Stimulated activated CD8-positive, alpha-beta memory T cell treated with anti-CD3 and anti-CD28 coated beads, Interleukin-7, amount 100 ng/mL, for 4 hours (primary cell): ENCODE results near the gene OXCT1.

Experiments
- DNase-seq, 2 donors: peaks; one replicate each; pipeline ENCODE4 v3.0.0-alpha.2; 2020; ENCODE audit warnings: low read depth in 2 of 2

OXCT1 gene

DNA sequence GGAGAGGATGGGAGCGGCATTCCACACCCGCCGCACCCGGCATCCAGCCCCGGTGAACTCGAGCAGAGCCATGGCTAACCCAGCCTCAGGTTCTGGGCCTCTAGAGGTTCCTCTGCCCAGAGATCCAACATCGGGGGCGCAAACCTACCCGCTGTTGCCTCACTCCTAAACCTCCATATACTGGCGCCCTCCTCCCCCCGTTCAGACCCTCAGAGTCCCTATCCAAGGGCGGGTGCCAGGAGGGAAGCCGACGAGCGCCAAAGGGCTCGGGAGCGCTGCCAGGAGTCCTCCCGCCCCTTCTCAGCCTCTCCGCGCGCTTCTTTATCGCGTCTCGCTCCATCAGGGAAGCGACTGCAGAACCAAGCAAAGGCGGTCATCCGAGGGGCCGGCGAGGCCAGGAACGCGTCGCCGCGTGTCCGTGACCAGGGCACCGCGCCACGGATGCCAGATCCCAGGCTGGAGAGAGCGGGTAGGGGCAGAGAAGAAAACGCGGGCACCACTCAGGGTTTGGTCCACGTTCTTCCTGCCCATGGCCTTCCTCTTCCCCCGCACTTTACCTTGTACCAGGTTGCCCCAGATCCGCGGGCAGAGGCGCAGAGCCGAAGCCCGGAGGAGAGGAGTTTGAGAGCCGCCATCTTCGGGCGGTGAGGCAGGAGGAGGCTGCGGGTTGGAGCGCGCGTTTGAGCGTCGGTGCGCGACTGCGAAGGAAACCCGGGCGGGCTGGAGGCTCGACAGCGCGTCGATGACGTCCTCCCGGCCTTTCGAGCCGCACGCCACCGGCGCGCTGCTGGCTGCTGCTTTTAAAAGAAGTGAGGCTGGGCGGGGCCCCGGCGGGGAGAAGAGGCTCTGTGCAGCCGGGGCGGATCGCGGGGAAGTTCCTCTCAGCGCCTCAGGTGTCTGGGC is at the start of gene OXCT1:
OXCT1 (minus strand) TSS at position 702 of the 903 bp plus-strand sequence; CDS start at position 635, 67 bp downstream.
- DNase-seq = peak; percentile 81 to 90

DNA sequence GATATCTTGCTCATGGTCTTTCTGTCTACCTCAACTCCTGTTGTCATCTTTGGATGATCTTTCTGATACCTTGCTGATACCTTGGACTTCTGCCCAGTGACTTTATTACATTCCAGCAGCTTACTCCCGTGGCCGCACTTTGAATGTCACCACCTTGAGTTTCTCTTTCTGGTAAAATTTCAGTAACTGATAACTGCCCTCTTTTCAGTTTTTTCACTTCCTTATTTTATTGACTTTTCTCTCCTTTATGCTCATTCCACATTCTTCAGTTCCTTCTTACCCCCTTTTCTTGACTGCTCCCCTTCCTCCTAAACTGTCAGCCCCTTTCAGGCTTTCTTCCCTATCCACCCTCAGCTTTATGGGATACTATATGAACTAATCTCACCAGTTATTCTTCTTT is 47.9 kb upstream of the OXCT1 start:
- DNase-seq = no peak

DNA sequence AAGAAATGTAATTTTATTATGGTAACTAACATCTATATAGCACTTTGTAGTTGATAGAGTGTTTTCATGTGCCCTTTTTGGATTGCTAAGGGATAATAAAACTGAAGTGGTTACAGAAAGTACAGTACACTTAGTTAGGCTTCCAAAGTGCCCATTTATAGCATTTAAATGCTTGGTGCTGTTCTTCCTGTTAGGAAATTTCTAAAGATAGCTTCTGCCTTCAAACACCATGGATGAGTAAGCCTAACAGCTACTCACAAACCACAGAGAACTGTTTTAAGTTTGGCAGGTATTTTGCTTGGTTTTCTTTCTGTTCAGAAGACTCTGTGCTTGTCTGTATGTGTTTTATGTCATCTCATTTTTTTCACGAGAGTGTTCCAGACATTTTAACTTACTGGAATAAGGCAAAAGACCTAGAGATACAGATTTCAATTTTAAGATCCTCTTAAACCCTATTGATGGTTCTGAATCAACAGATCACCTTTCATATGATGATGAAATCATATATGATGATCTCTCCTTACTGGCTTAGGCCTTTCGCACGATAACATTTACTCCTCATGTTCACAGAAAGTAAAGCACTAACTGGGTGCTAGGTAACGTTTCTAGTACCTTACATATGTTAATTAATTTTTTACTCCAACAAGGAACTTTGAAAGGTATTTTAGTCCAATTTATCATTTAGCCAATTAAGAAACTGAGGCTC is 38.3 kb upstream of the OXCT1 start:
- no peak for DNase-seq

DNA sequence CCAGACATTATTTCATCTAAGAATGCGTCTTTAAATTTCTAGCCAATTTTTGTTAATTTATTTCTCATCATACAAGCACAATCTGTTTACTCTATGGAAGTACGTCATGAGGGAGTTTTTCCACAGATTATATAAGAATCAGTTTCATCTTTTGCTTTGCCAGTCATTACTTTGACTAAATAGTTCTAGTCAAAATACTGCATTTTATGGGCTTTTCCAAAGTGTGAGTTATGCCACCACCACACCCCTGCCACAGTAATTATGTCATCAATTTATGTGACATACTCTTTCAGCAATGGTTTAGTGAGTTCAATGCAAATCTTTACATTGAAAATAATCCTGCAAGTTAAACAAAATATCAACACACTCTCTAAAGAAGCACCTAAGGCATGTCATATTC is 35.9 kb upstream of the OXCT1 start:
- no peak for DNase-seq

GRCh38 chr5:41903892-41904799 is 33.9 kb upstream of the OXCT1 start, which contains the start of gene RIMOC1:
Gene RIMOC1 (plus strand): TSS chr5:41904344. CDS start chr5:41904368, 24 bp downstream.
- DNase-seq = peak; percentile 92 to 95

DNA sequence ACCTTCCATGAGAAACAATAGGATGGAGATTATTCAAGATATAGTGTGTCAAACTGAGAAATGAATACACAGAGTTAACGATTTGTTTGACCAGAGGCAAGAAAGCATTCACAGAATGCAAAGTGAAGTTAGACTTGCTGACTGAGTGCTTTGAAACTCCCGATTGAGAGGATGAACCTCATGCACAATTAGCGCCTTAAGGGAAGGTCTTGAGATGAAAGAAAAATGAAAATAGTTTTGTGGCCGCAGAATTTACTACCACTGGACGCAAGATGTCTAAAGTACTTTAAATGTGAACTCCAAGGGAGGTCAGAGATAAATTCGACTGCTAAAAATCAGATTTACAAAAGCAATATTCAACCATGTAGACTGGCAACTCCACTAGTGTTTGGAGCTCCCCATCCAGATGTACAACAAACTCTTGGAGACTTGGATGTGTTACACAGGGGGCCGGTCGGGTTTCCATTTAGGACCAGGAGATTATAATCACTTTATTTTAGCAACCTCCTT is 33.2 kb upstream of the OXCT1 start:
- DNase-seq = no peak

GRCh38 chr5:41896230-41896629 is 26.0 kb upstream of the OXCT1 start:
- no peak for DNase-seq

- no peak for DNase-seq
These were observed 23.0 kb upstream of the OXCT1 start for GRCh38 chr5:41893074-41893851.

DNA sequence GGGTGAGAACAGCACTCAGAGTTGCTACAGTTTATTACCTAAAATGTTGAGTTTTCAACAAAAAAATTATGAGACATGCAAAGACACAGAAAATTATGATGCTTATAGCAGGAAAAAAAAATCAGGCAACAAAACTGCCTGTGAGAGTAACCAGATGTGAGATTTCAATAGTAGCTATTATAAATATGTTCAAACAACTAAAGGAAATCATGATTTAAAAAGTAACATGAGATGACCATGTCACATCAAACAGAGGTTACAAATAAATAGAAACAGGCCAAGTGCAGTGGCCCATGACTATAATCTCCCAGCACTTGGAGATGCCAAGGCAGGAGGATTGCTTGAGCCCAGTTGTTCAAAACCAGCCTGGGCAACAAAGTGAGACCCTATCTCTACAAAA is 21.8 kb upstream of the OXCT1 start:
- no peak for DNase-seq

DNA sequence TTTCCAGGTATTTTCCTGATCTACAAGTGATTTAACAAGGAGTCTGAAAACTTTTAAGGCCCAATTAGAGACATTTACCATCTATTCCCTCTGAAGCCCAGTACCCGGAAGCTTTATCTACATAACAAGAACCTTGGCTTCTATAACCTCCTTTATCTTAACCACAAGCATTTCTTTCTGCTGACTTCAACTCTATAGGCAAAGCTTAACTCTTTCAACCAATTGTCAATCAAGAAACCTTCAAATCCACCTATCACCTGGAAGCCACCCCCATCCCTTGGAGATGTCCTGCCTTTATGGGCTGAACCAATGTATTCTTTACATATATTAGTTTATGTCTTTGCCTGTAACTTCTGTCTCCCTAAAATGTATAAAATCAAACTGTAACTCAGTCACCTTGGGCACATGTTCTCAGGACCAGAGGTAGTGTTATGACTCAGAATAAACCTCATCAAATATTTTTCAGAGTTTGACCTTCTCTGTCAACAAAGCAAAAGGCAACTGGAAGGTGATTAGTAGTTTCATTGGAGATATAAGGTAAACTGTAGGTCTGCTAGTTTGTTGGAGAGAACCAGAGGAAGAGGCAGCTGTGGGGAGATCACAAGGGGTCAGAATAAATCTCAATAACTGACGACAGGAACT is 21.0 kb upstream of the OXCT1 start:
- no peak for DNase-seq

DNA sequence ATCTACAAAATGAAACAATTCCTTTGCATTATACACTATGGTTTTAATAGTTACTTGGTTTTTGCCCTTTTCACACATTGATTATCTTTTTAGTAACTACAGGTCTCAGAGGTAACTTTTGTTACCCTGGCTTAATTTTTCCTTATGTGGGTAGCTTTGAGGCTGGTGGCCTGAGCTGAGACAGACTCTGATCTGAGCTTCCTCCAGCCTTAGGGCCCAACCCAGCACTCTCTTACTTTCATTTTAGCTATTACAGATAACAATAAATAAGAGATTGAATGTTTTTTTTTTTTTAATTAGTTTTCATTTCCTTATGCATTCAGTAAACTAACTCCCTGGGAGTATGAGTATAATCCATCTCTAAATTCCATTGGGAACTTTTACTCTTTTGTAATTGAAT is 15.1 kb upstream of the OXCT1 start:
- DNase-seq = no peak

DNA sequence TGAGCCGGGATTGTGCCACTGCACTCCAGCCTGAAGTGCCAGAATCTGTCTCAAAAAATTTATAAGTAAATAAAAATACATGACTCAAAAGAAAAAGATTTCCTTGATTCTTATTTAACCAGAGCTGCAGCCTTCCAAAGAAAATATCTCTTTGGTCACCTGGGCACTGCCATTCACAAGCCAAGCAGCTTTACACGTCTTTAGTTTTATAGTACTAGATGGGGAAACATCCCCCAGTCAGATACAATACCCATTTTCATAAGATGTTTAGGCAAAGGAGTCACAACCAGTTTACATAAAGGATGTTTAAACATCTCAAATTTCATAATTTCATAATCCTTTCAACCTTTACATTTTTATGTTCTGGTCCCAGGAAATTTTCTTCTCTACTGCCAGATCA is 13.7 kb upstream of the OXCT1 start:
- DNase-seq = no peak

- no peak for DNase-seq
These were observed 13.0 kb upstream of the OXCT1 start for GRCh38 chr5:41883243-41883642.

- no peak for DNase-seq
These were observed 12.5 kb upstream of the OXCT1 start for GRCh38 chr5:41882765-41883164.

DNA sequence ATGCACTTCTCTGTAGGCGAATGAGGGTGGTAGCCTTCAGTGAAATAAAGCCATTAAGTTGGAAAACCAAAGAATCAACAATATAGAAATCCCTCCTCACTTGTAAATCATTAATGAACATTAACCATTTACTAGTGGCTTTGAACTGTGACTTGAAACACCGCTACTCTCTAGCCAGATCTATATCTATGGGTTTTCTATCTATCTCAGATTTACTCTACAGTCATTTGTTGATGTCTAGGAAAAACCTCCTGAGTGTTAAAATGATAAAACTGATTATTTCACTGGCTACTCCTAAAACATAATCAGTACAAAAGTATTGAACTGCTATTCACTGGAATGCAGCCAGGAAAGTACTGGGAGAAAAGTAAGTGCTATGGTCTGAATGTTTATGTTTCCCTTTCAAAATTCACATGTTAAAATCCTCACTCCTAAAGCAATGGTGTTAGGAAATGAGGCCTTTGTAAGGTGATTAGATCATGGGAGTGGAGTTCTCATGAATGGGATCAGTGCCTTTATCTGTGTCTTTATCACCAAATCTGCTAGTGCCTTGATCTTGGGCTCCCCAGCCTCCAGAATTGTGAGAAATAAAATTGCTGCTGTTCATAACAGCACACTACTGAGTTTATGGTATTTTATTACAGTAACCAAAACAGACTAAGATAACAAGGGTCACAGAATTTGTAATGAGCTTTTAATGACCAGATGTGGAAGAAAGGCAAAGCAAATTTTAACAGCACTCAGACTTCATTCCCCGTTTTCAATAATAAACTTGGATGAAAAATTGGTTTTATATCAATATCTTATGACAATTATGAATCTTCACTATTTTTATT is 8.6 kb upstream of the OXCT1 start:
- DNase-seq = no peak

DNA sequence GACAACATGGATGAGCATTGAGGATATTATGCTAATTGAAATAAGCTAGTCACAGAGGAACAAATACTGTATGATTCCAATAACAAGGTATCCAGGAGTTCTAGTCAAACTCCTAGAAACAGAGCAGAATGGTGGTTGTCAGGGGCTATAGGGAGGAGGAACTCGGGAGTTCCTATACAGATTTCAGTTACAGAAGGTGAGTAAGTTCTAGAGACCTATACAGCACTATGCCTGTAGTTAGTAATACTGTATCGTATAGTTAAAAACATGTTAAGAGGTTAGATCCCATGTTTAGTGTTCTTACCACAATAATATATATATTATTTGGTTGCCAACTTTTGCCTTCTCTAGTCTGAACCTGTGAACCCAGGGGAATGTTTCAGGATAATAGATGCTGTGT is 7.9 kb upstream of the OXCT1 start:
- no peak for DNase-seq

GRCh38 chr5:41877408-41877807 is 7.2 kb upstream of the OXCT1 start:
- no peak for DNase-seq

- no peak for DNase-seq
These were observed 6.5 kb upstream of the OXCT1 start for GRCh38 chr5:41876678-41877077.

GRCh38 chr5:41875121-41875520 is 4.9 kb upstream of the OXCT1 start:
- DNase-seq = no peak
